HEK293T (cell line): ENCODE measurements around the gene KRTAP9-1.

Source experiments
- FOXK2 ChIP-seq: fragments of 450-650 bp; IDR thresholded peaks from 2 replicates; pipeline ENCODE4 v1.6.1; 2016; ENCODE audit warnings: mild to moderate bottlenecking
- SP1 ChIP-seq: fragments of 450-650 bp; IDR thresholded peaks from 2 replicates; pipeline ENCODE4 v1.6.1; 2017
- SUZ12 ChIP-seq: fragments of 450-650 bp; IDR thresholded peaks from 2 replicates; pipeline ENCODE4 v1.6.1; 2016; ENCODE audit warnings: mild to moderate bottlenecking

- TF ChIP-seq SUZ12 (no peak), SP1 (no peak), FOXK2 (no peak)
Measured at GRCh38 chr17:41151525-41151924, 38.2 kb upstream of the KRTAP9-1 start.
